Measurements from ENCODE around the gene CFLAR.
"Not testable (repeated sequence)": the region's sequence is repeated elsewhere in the genome, so short reads cannot be mapped to it uniquely, and the experiment has no call there.

DNA sequence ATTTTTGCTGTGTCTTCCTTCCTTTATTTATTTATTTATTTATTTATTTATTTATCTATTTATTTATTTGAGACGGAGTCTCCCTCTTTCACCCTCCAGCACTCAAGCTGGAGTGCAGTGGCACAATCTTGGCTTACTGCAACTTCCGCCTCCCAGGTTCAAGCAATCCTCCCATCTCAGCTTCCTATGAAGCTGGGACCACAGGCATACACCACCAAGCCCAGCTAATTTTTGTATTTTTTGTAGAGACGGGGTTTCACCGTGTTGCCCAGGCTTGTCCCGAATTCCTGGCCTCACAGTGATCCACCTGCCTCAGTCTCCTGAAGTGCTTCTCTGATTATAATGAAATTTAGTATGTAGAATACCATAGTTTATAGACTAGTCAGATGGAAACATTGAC is 67.9 kb downstream of the CFLAR start:
- TF ChIP-seq, protein P1, sequence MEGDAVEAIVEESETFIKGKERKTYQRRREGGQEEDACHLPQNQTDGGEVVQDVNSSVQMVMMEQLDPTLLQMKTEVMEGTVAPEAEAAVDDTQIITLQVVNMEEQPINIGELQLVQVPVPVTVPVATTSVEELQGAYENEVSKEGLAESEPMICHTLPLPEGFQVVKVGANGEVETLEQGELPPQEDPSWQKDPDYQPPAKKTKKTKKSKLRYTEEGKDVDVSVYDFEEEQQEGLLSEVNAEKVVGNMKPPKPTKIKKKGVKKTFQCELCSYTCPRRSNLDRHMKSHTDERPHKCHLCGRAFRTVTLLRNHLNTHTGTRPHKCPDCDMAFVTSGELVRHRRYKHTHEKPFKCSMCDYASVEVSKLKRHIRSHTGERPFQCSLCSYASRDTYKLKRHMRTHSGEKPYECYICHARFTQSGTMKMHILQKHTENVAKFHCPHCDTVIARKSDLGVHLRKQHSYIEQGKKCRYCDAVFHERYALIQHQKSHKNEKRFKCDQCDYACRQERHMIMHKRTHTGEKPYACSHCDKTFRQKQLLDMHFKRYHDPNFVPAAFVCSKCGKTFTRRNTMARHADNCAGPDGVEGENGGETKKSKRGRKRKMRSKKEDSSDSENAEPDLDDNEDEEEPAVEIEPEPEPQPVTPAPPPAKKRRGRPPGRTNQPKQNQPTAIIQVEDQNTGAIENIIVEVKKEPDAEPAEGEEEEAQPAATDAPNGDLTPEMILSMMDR (IDR thresholded peaks at IDR 0.05): not testable (repeated sequence)
- TF ChIP-seq EP300 (IDR thresholded peaks at IDR 0.05): not testable (repeated sequence)

Data from tibial nerve (tissue), 4 donors.